ENCODE data around the gene EVPL. TPM values are rescaled to one million over a fixed set of nuclear protein-coding genes. Genes with fewer than 3 reads are reported as not detected.

Gene EVPL
- total and polyA plus RNA-seq, 2 donors (not counting 3 experiments of a cell fraction or from before 2014, with no cell fraction given): not detected

- Histone ChIP-seq H3K4me2 (ENCODE audit: insufficient read depth, low read length) (no peak overlapping the region), H3K9me3 (replicated peaks; ENCODE audit: control insufficient read depth, insufficient read depth, low read length) (no peaks in the 10 kb centered on the region), H3K36me3 (ENCODE audit: control insufficient read depth in 2 of 2, extremely low read depth in 1 of 2, insufficient read depth in 2 of 2, low read length in 2 of 2) (peaks cover 0 to 4% of the 10 kb centered on the region in 2 experiments), H3K79me2 (ENCODE audit: control insufficient read depth, insufficient read depth, low read length) (peaks cover 12% of the 10 kb centered on the region), H4K20me1 (replicated peaks; ENCODE audit: control insufficient read depth, extremely low read depth, insufficient read depth, low read length) (no peaks in the 10 kb centered on the region), H3K9me1 (replicated peaks; ENCODE audit: control insufficient read depth, extremely low read depth, insufficient read depth, low read length) (no peaks in the 10 kb centered on the region), H2AFZ (ENCODE audit: low read depth, low read length) (no peak overlapping the region), H3K4me1 (ENCODE audit: control insufficient read depth, extremely low read depth, insufficient read depth, low read length) (peaks cover 13% of the 10 kb centered on the region), H3K27me3 (ENCODE audit: control insufficient read depth in 2 of 2, insufficient read depth in 2 of 2, low read length in 2 of 2) (no peaks in the 10 kb centered on the region), H3K9ac (replicated peaks; ENCODE audit: extremely low read depth, insufficient read depth, low read length) (no peak overlapping the region), H3K27ac (ENCODE audit: insufficient read depth, low read depth, low read length) (no peak overlapping the region), H3K4me3 (replicated peaks in 1 of 3; ENCODE audit: insufficient read depth in 1 of 3, low read depth in 1 of 3, low read length in 3 of 3) (no peak overlapping the region)
- DNase-seq (ENCODE audit: low read depth, low spot score) (no peak), FAIRE-seq (no peak)
- intact Hi-C loops (cut with micrococcal nuclease): no loop called here
- TF ChIP-seq EZH2 (IDR thresholded peaks at IDR 0.05; ENCODE audit: borderline replicate concordance, low read depth, low read length, severe bottlenecking): no peak
- TF ChIP-seq FOS (IDR thresholded peaks at IDR 0.05; ENCODE audit: borderline replicate concordance, insufficient read depth, low read length): no peak
- no peak for TF ChIP-seq CTCF (IDR thresholded peaks at IDR 0.05; ENCODE audit: extremely low read depth in 1 of 2, insufficient read depth in 1 of 2, low read depth in 1 of 2, low read length in 2 of 2)
- TF ChIP-seq GATA2 (IDR thresholded peaks at IDR 0.05; ENCODE audit: insufficient read depth, insufficient read length, low read depth, low read length): no peak
- no peak for TF ChIP-seq MAX (IDR thresholded peaks at IDR 0.05; ENCODE audit: insufficient read depth, insufficient read length)
- TF ChIP-seq POLR2A (IDR thresholded peaks at IDR 0.05; ENCODE audit: low read depth, low read length): no peak
- no peak for TF ChIP-seq JUN (IDR thresholded peaks at IDR 0.05; ENCODE audit: borderline replicate concordance, insufficient read depth, insufficient read length, low read depth)
- no peak for TF ChIP-seq MYC (IDR thresholded peaks at IDR 0.05; ENCODE audit: low read depth, low read length)
- TF ChIP-seq POLR2AphosphoS5 (IDR thresholded peaks at IDR 0.05; ENCODE audit: insufficient read depth, low read depth, low read length): no peak
- POLR2A ChIA-PET: no interaction called here
- dilution Hi-C loops (cut with MboI; ENCODE audit: extremely low pct_ligation_motif_present, low sequenced_read_pairs): no loop called here
- BruUV-seq (replicated peaks): no TSS peak
- CTCF ChIA-PET: interaction anchor here (0.9 to 1.1 kb wide), 2 partner anchors 14 to 19 kb away, joined by 3 read pairs; no protein-coding TSS in a partner anchor
Observed at GRCh38 chr17:75965468-75965867, 61.6 kb downstream of the EVPL start.
